NCI-H1930 (cell line): ENCODE measurements around the gene TBCK.
A peak's percentile ranks its signal among the peaks of the same experiment; 100 is the strongest.

ENCODE experiments used
- DNase-seq, 2 experiments: peaks; one replicate each; lab custom pipeline; 2025; lab: John Stamatoyannopoulos, UW

The TBCK gene

DNA sequence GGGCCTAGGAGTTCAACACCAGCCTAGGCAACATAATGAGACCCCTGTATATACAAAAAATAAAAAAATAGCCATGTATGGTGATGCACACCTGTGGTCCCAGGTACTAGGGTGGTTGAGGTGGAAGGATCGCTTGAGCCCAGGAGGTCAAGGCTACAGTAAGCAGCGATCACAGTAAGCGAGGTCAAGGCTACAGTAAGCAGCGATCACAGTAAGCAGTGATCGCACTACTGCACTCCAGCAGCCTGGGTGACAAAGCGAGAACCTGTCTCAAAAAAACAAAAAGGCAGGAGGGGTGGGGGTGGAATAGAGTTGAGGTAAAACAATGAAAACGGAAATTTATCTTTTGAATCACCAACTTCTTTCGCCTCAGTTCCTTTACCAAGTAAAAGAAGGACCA lies 29.4 kb downstream of the TBCK start:
- DNase-seq, result no peak

GRCh38 chr4:106284227-106284626 lies 31.8 kb downstream of the TBCK start:
- no peak for DNase-seq

- DNase-seq, result no peak
Measured at GRCh38 chr4:106277140-106277675, 38.8 kb downstream of the TBCK start.

GRCh38 chr4:106273831-106274230 lies 42.2 kb downstream of the TBCK start:
- DNase-seq, result no peak

DNA sequence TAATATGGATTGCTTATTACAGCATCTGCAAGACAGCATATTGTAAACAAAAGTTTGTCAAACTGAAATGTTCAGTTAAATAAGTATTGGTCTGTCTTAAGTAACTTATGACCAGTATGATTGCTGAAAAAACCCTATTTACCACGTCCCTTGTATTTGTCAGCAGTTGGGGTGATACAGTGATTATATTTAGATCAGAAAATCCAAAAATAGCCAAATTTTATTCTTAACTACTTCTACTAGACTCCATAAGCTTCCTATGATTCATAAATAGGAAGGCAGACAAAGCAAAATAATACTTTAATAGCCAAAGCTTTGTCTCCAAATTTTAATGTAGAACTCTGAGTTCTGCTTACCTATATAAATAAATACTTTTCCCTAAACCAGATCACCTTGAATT lies 45.3 kb downstream of the TBCK start:
- DNase-seq, result no peak

DNA sequence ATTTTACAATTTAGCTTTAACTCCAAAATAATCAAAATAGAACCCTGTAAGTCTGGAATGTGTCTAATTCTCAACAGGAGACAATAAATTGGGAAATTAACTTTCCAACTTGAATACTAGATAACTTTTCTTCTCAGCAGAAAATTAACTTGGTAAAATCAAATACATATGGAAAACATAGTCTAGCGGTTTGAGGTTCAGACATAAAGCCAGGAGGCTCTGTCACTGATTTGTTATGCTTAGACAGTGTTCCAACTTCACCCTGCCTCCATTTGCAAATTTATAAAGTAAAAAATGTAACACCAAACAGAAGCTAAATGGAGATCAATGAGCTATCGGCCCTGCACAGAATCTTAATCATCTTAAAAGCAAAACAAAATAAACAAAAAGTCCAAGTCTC lies 46.3 kb downstream of the TBCK start:
- no peak for DNase-seq

- DNase-seq, result no peak
Measured at GRCh38 chr4:106268786-106269185, 47.2 kb downstream of the TBCK start.

DNA sequence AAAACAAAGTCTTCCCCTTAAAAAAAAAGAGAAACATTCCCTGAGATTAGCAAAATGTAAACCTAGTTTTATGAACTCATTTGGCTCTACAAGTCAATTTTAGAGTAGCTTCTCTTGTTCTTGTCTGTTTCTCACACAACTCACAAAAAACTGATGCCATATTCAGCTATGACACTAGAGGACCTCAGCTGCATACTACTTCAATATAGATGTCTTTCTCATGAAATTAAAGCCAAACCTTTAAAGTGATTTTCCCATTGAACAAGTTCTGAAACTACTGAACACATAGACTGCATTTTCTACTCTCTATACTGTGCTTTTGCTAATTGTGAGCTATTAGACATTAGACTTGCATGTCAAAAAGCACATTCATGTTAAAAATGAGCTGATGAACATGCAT lies 49.8 kb downstream of the TBCK start:
- DNase-seq, result peak in 1 of 2 experiments; percentile 8

DNA sequence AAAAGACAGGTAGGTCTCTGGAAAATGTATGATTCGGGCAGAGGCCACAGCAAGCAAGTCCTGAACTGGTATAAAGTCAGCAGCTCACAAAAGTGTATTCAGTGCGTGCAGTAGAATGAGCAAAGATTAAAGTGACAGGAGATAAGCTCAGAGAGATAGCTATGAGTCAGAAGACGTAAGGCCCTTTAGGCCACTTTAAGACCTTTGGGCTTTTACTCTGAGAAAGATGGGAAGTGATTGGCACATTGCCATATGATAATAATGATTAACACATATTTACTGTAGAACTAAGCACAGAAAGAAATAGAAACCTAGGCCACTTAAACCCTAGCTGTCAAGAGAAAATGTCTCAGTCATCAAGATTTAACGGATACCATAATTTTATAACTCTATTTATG lies 51.7 kb downstream of the TBCK start:
- no peak for DNase-seq

- no peak for DNase-seq
Measured at GRCh38 chr4:106263594-106264330, 52.2 kb downstream of the TBCK start.

GRCh38 chr4:106261980-106262379 lies 54.0 kb downstream of the TBCK start:
- peak in 1 of 2 experiments; percentile 36 for DNase-seq

DNA sequence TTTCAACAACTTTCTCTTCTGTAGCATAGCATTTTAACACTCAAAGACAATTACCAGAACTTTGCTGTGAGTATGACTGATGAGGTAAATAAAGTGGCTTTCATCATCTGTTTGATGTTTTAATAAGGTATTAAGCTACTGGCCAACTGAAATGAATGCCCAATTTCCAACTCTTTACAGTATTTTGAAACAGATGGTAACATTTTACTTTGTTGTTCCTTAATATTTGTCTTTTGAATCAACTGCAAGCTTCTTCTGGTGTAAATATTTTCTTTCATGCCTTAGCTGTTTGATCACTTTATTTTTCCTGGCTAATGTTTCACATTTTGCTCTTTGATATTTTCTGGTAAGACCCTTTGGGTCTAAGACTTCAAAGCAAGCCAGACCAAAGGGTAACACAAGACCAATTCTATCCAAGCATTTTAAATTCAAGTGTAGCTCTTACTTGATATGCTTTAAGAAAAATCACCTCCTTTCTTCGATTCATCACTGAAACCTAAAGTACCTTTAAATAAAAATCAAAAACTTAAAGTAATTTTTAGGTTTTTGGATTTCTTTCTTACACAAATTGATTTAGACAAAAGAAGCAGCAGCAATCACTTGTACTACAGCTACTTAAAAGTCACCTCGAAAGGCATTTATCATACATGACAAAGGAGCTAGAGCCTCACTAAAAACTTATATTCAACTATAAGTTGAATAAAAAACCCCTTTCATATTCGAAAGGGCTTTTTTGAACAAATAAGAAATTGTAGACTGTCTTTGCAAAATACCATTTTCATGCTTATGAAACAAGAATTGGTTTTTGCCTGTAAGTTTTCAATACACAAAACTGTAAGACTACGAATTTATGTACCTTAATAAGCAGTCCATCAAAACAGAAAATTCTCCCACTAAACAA lies 57.6 kb downstream of the TBCK start:
- no peak for DNase-seq

DNA sequence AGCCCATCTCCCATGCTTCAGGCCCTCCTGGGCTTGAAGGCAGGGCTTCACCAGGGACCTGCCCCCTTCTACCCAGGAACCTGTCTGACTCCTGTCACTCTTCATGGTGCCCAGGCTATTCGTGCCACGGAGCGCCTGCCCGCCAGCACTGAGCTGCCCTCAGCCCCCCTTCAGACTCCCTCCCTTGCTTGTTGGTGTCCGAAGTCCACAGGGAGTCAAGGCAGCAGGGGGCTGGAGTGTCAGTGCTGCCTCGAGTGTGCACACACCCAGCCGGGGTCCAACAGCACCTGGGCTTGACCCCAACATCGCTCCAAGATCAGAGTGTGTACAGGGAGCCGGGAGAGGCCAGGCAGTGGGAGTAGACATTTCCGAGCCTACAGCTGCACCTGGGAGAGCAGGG lies 59.8 kb downstream of the TBCK start:
- DNase-seq, result no peak

DNA sequence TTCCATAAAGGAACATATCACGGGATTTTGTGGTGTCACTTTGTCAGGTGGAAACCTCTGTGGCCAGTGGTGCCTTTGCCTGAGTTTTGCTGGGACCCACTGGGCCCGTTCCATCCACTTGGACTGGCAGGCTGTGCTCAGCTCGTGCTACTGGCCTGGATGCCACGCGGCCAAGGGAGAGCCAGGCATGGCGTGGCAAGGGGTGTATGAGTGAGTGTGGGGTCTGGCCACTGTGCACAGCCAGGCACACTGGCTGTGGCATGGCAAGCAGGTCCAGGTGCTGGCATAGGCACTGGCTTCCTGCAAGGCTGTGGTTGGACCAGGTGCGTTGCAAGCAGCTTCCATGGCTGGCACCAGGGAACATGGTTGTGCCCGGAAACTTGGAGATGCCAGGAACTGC lies 60.8 kb downstream of the TBCK start:
- no peak for DNase-seq

DNA sequence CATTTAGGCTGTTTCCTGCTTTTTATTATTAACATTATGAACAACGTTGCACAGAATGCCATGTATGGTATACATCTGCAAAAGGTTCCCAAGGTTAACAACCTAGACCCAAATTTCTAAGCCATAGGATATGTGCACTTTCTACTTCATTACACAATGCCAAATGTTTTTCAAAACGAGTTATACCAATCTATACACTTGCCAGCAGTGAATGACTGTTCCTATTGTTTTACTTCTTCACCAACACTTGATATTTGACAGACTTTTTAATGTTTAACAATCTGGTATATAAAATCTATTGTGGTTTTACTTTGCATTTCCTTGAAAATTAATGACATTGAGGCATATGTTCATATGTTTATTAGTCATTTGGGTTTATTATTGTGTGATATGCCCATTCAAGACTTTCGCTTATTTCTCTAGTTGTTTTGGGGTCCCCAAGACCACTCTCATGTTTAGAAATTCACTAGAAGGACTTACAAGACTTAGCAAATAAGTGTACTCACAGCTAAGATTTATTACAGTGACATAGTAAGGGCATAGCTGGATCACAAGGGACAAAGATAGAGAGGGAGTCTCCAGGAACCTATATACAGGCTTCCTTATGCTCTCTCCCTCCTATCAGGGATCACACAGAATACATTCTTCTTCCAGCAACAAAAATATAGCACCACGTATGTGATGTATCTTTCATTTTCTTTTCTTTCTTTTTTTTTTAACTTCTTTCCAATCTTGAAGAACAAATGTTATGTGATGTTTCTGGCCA lies 62.5 kb downstream of the TBCK start:
- DNase-seq, result no peak

GRCh38 chr4:106247600-106247999 lies 68.4 kb downstream of the TBCK start:
- DNase-seq, result no peak

- no peak for DNase-seq
Measured at GRCh38 chr4:106246441-106246840, 69.6 kb downstream of the TBCK start.

DNA sequence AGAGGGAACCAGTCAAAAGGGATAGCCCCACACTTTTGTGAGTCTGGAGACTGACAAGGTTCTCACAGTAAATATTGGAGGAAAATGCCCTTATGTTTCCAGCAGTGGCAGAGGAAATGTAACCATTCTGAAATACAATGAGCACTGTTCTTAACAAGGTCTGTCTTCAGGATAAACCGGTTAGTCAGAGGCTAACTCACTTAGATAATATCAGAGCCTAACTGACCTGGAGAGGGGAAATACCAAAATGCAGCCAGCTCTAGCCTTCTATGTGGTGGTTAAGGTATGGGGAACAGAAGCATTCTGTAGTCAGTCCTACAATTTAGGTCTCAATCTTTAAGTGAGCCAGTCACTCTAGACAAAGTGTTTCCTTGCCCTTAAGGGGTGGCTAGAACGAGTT lies 70.8 kb downstream of the TBCK start:
- DNase-seq, result no peak

GRCh38 chr4:106240699-106241098 lies 75.3 kb downstream of the TBCK start:
- no peak for DNase-seq

GRCh38 chr4:106238820-106239420 lies 77.1 kb downstream of the TBCK start:
- no peak for DNase-seq

GRCh38 chr4:106231931-106232330 lies 84.1 kb downstream of the TBCK start:
- no peak for DNase-seq

DNA sequence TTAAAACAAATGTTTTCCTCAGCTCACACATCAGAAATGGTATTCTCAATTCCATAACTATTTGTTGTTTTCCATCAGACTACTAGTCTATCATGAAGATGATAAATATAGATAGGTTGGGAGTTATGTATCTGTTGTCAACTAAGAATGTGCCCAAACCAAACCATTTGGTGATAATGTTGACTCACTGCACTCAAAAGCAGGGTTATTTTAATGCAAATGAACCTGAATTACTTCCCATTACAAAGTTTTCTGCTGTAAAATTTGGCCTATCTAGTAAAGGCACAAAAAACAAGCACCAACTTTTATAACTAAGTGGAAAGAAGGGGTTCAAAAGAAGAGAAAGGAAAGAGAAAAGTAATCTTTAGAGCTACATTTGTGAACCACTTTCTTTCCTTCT lies 93.5 kb downstream of the TBCK start:
- DNase-seq, result no peak
